Endothelial cell (in vitro differentiated cells): ENCODE data around the gene CXCL17. TPM values are rescaled to one million over a fixed set of nuclear protein-coding genes. Genes with fewer than 3 reads are reported as not detected.

ENCODE experiments used
- DNase-seq: peaks from one replicate; pipeline ENCODE4 v3.0.0; 2021; ENCODE audit warnings: low spot score
- H3K27ac Mint-ChIP-seq: one replicate; pipeline ENCODE4 v1.8.0; 2021; ENCODE audit warnings: mixed read lengths, inconsistent platforms; ENCODE audit not compliant: unreplicated experiment
- H3K27me3 Mint-ChIP-seq: one replicate; pipeline ENCODE4 v1.8.0; 2021; ENCODE audit warnings: mild to moderate bottlenecking, moderate library complexity, mixed read lengths, inconsistent platforms; ENCODE audit not compliant: unreplicated experiment
- H3K36me3 Mint-ChIP-seq: one replicate; pipeline ENCODE4 v1.8.0; 2021; ENCODE audit warnings: mild to moderate bottlenecking, low read depth, mixed read lengths, inconsistent platforms; ENCODE audit not compliant: unreplicated experiment
- H3K4me1 Mint-ChIP-seq: one replicate; pipeline ENCODE4 v1.8.0; 2021; ENCODE audit warnings: mild to moderate bottlenecking, mixed read lengths, inconsistent platforms; ENCODE audit not compliant: unreplicated experiment
- H3K4me3 Mint-ChIP-seq: one replicate; pipeline ENCODE4 v1.8.0; 2021; ENCODE audit warnings: mild to moderate bottlenecking, mixed read lengths, inconsistent platforms; ENCODE audit not compliant: unreplicated experiment
- H3K9me3 Mint-ChIP-seq: one replicate; pipeline ENCODE4 v1.8.0; 2021; ENCODE audit warnings: mixed read lengths, inconsistent platforms; ENCODE audit not compliant: unreplicated experiment
- CTCF ChIP-seq: fragments of 200-600 bp; sonication (generic); IDR thresholded peaks from one replicate; pipeline ENCODE4 v1.5.0; 2021; ENCODE audit warnings: antibody characterized with exemption; ENCODE audit not compliant: unreplicated experiment
- total RNA-seq: library from RNA; stranded (reverse); fragmentation: NEBNext Ultra II Directional; extraction: Animal tissue kit (Norgen Biotek cat#: 25700); gene quantifications from one replicate; pipeline ENCODE4 v1.2.1, GENCODE V29; 2021; ENCODE audit not compliant: unreplicated experiment

Gene CXCL17
- total RNA-seq, 1 donor from 2014 or later = not detected

- H3K27me3 Mint-ChIP-seq = peaks cover 15% of the 10 kb centered on the region
Measured at GRCh38 chr19:42412661-42413076, 30.1 kb downstream of the CXCL17 start.

GRCh38 chr19:42412227-42412626 lies 30.5 kb downstream of the CXCL17 start:
- Mint-ChIP-seq H3K4me1 (peaks cover 11% of the 10 kb centered on the region), H3K27me3 (peaks cover 15% of the 10 kb centered on the region), H3K36me3 (peaks cover 20% of the 10 kb centered on the region), H3K9me3 (no peaks in the 10 kb centered on the region), H3K27ac (no peak overlapping the region), H3K4me3 (no peak overlapping the region)
- no peak for TF ChIP-seq CTCF
- DNase-seq = no peak

More at GRCh38 chr19:42412661-42413076, 30.1 kb downstream of the CXCL17 start:
- Mint-ChIP-seq H3K36me3 (peaks cover 20% of the 10 kb centered on the region), H3K4me1 (peaks cover 11% of the 10 kb centered on the region), H3K9me3 (no peaks in the 10 kb centered on the region), H3K27ac (no peak overlapping the region), H3K4me3 (no peak overlapping the region)
- TF ChIP-seq CTCF = no peak
- no peak for DNase-seq

- DNase-seq = no peak
- Mint-ChIP-seq H3K36me3 (peaks cover 20% of the 10 kb centered on the region), H3K4me3 (peak overlapping the region; percentile 67), H3K27ac (no peak overlapping the region), H3K4me1 (peaks cover 11% of the 10 kb centered on the region), H3K27me3 (peaks cover 15% of the 10 kb centered on the region), H3K9me3 (no peaks in the 10 kb centered on the region)
- no peak for TF ChIP-seq CTCF
Measured at GRCh38 chr19:42411581-42412178, 31.1 kb downstream of the CXCL17 start.

GRCh38 chr19:42410371-42410770 lies 32.4 kb downstream of the CXCL17 start:
- peaks cover 15% of the 10 kb centered on the region for H3K27me3 Mint-ChIP-seq
- no peaks in the 10 kb centered on the region for H3K9me3 Mint-ChIP-seq
- peaks cover 16% of the 10 kb centered on the region for H3K36me3 Mint-ChIP-seq
- no peak for TF ChIP-seq CTCF
- no peak overlapping the region for H3K27ac Mint-ChIP-seq
- H3K4me3 Mint-ChIP-seq = no peak overlapping the region
- H3K4me1 Mint-ChIP-seq = peaks cover 11% of the 10 kb centered on the region
- no peak for DNase-seq

- Mint-ChIP-seq H3K27ac (no peak overlapping the region), H3K4me3 (no peak overlapping the region), H3K27me3 (peaks cover 15% of the 10 kb centered on the region), H3K9me3 (no peaks in the 10 kb centered on the region), H3K4me1 (peaks cover 11% of the 10 kb centered on the region), H3K36me3 (peaks cover 12% of the 10 kb centered on the region)
- DNase-seq = no peak
- TF ChIP-seq CTCF = no peak
Measured at GRCh38 chr19:42409477-42409876, 33.3 kb downstream of the CXCL17 start.
